GM21528 (cell line): ENCODE results near the gene BMAL1.

ENCODE experiments used
- ATAC-seq: cut with Tn5 transposase; IDR thresholded peaks from one replicate; pipeline ENCODE4 v1.9.1; 2021; ENCODE audit warnings: mild to moderate bottlenecking, moderate library complexity; ENCODE audit not compliant: unreplicated experiment, low FRiP score

The BMAL1 gene

GRCh38 chr11:13260963-13261588 is 16.5 kb upstream of the BMAL1 start:
- ATAC-seq, result no peak

GRCh38 chr11:13261591-13262061 is 16.0 kb upstream of the BMAL1 start:
- ATAC-seq, result no peak

GRCh38 chr11:13262096-13262495 is 15.5 kb upstream of the BMAL1 start:
- no peak for ATAC-seq

- no peak for ATAC-seq
These were observed 8.8 kb upstream of the BMAL1 start for GRCh38 chr11:13268791-13269190.

GRCh38 chr11:13269775-13270174 is 7.8 kb upstream of the BMAL1 start:
- no peak for ATAC-seq

- no peak for ATAC-seq
These were observed 6.4 kb upstream of the BMAL1 start for GRCh38 chr11:13271060-13271693.

GRCh38 chr11:13276454-13276831 is 1.1 kb upstream of the BMAL1 start:
- no peak for ATAC-seq

- peak; percentile 91 for ATAC-seq
These were observed 490 bp upstream of the BMAL1 start for GRCh38 chr11:13276832-13277767.

- no peak for ATAC-seq
These were observed 1.3 kb downstream of the BMAL1 start for GRCh38 chr11:13278609-13279486.

- ATAC-seq, result no peak
These were observed 1.9 kb downstream of the BMAL1 start for GRCh38 chr11:13279487-13279834.

- ATAC-seq, result no peak
These were observed 2.6 kb downstream of the BMAL1 start for GRCh38 chr11:13280092-13280722.

- no peak for ATAC-seq
These were observed 3.2 kb downstream of the BMAL1 start for GRCh38 chr11:13280777-13281176.

GRCh38 chr11:13283636-13284035 is 6.0 kb downstream of the BMAL1 start:
- no peak for ATAC-seq

GRCh38 chr11:13284776-13285588 is 7.4 kb downstream of the BMAL1 start:
- no peak for ATAC-seq

GRCh38 chr11:13286279-13286821 is 8.8 kb downstream of the BMAL1 start:
- no peak for ATAC-seq

GRCh38 chr11:13287036-13287435 is 9.4 kb downstream of the BMAL1 start:
- ATAC-seq, result no peak

GRCh38 chr11:13287681-13288080 is 10.1 kb downstream of the BMAL1 start:
- no peak for ATAC-seq

- no peak for ATAC-seq
These were observed 10.9 kb downstream of the BMAL1 start for GRCh38 chr11:13288375-13289029.
